Trophoblast cell (in vitro differentiated cells and primary cell): ENCODE measurements around the gene CBARP. TPM values are rescaled to one million over a fixed set of nuclear protein-coding genes. Genes with fewer than 3 reads are reported as not detected.

ENCODE experiments used
- DNase-seq, 2 donors: peaks; one replicate each; pipeline ENCODE4 v3.0.0-alpha.2; 2016
- H2AFZ ChIP-seq: 2 replicates; pipeline ENCODE4 v1.6.1; 2013; ENCODE audit warnings: low read length, moderate library complexity, mild to moderate bottlenecking; ENCODE audit not compliant: insufficient read depth, poor library complexity
- H2AK5ac ChIP-seq: 2 replicates; pipeline ENCODE4 v1.6.1; 2013; ENCODE audit warnings: mild to moderate bottlenecking, low read length
- H2BK120ac ChIP-seq: 2 replicates; pipeline ENCODE4 v1.6.1; 2013; ENCODE audit warnings: low read length, mild to moderate bottlenecking, moderate library complexity; ENCODE audit not compliant: insufficient read depth, poor library complexity
- H2BK12ac ChIP-seq: 2 replicates; pipeline ENCODE4 v1.6.1; 2013; ENCODE audit warnings: mild to moderate bottlenecking, low read length, moderate library complexity
- H2BK5ac ChIP-seq: 2 replicates; pipeline ENCODE4 v1.6.1; 2013; ENCODE audit warnings: low read length, low read depth, moderate library complexity, mild to moderate bottlenecking; ENCODE audit not compliant: poor library complexity
- H3K14ac ChIP-seq: 2 replicates; pipeline ENCODE4 v1.6.1; 2013; ENCODE audit warnings: mild to moderate bottlenecking, low read length
- H3K18ac ChIP-seq: 2 replicates; pipeline ENCODE4 v1.6.1; 2013; ENCODE audit warnings: mild to moderate bottlenecking, low read length
- H3K23ac ChIP-seq: 2 replicates; pipeline ENCODE4 v1.6.1; 2013; ENCODE audit warnings: low read length
- H3K27ac ChIP-seq: 2 replicates; pipeline ENCODE4 v1.5.1; 2013; ENCODE audit warnings: low read depth, mild to moderate bottlenecking, inconsistent platforms, low read length, moderate library complexity
- H3K27me3 ChIP-seq: 2 replicates; pipeline ENCODE4 v1.6.1; 2013; ENCODE audit warnings: inconsistent platforms, mild to moderate bottlenecking, low read length, moderate library complexity; ENCODE audit not compliant: insufficient read depth
- H3K36me3 ChIP-seq, 2 experiments: 1 replicate in 1 of 2; 2 replicates in 1 of 2; pipeline ENCODE4 v1.6.1; 2013; ENCODE audit warnings: low read length in 2 of 2, mild to moderate bottlenecking in 2 of 2, moderate library complexity in 1 of 2; ENCODE audit not compliant: insufficient read depth in 2 of 2, control insufficient read depth in 1 of 2
- H3K4ac ChIP-seq: 2 replicates; pipeline ENCODE4 v1.6.1; 2013; ENCODE audit warnings: low read depth, mild to moderate bottlenecking, low read length, moderate library complexity
- H3K4me1 ChIP-seq, 2 experiments: 1 replicate in 1 of 2; 2 replicates in 1 of 2; pipeline ENCODE4 v1.6.1; 2013; ENCODE audit warnings: low read length in 2 of 2, mild to moderate bottlenecking in 2 of 2, moderate library complexity in 1 of 2; ENCODE audit not compliant: insufficient read depth in 2 of 2, control insufficient read depth in 1 of 2
- H3K4me2 ChIP-seq: 2 replicates; pipeline ENCODE4 v1.6.1; 2013; ENCODE audit warnings: inconsistent platforms, mild to moderate bottlenecking, low read length, moderate library complexity
- H3K4me3 ChIP-seq: 2 replicates; pipeline ENCODE4 v1.5.1; 2013; ENCODE audit warnings: mild to moderate bottlenecking, low read depth, low read length, inconsistent platforms
- H3K79me1 ChIP-seq: one replicate; pipeline ENCODE4 v1.6.1; 2013; ENCODE audit warnings: low read length
- H3K79me2 ChIP-seq: 2 replicates; pipeline ENCODE4 v1.6.1; 2013; ENCODE audit warnings: low read length, mild to moderate bottlenecking; ENCODE audit not compliant: control insufficient read depth, insufficient read depth, poor library complexity
- H3K9ac ChIP-seq: 2 replicates; pipeline ENCODE4 v1.6.1; 2013; ENCODE audit warnings: mild to moderate bottlenecking, low read length
- H3K9me3 ChIP-seq: 2 replicates; pipeline ENCODE4 v1.6.1; 2013; ENCODE audit warnings: low read depth, mild to moderate bottlenecking, control low read depth, inconsistent platforms, low read length; ENCODE audit not compliant: insufficient read depth
- H4K12ac ChIP-seq: 2 replicates; pipeline ENCODE4 v1.6.1; 2013; ENCODE audit warnings: low read depth, mild to moderate bottlenecking, low read length, moderate library complexity
- H4K8ac ChIP-seq: 2 replicates; pipeline ENCODE4 v1.6.1; 2013; ENCODE audit warnings: low read depth, mild to moderate bottlenecking, low read length, moderate library complexity
- H4K91ac ChIP-seq: one replicate; pipeline ENCODE4 v1.6.1; 2013; ENCODE audit warnings: low read depth, mild to moderate bottlenecking, low read length, moderate library complexity
- WGBS: extraction: QIAGEN DNeasy Blood & Tissue Kit; methylation state at CpG from one replicate; pipeline ENCODE4 v1.1.7; 2013; ENCODE audit warnings: missing lambda C conversion rate; ENCODE audit not compliant: insufficient read length, insufficient coverage; ENCODE audit errors: extremely low coverage; 5-methylcytosine and 5-hydroxymethylcytosine counted together
- polyA plus RNA-seq: library from polyadenylated mRNA; stranded (reverse); fragments of 200-250 nt; gene quantifications from 2 replicates; pipeline ENCODE4 v1.2.3, GENCODE V29; 2013

The CBARP gene
- 3.7 and 4.2 TPM in 2 replicates for polyA plus RNA-seq

GRCh38 chr19:1237754-1238368 lies at the start of gene CBARP:
TSS of gene CBARP (minus strand) at chr19:1238005. CDS start at chr19:1236100, 1,905 bp downstream.
- Histone ChIP-seq H4K91ac (peak within 1 kb of the TSS; percentile 63), H4K8ac (peak within 1 kb of the TSS; percentile 40), H3K79me1 (peaks cover 13% of the 10 kb centered on the region), H3K18ac (peak within 1 kb of the TSS; percentile 55), H2BK5ac (no peak within 1 kb of the TSS), H3K9me3 (peaks cover 3% of the 10 kb centered on the region), H3K79me2 (peaks cover 8% of the 10 kb centered on the region), H3K4me1 (peaks cover 11 to 22% of the 10 kb centered on the region in 2 experiments), H2AFZ (peak within 1 kb of the TSS; percentile 48), H3K4me3 (peak within 1 kb of the TSS; percentile 83), H3K4ac (peak within 1 kb of the TSS; percentile 49), H3K23ac (no peak within 1 kb of the TSS), H3K27me3 (no peaks in the 10 kb centered on the region), H2BK120ac (no peak within 1 kb of the TSS), H3K14ac (peak within 1 kb of the TSS; percentile 47), H4K12ac (peak within 1 kb of the TSS; percentile 20), H3K4me2 (peak within 1 kb of the TSS; percentile 98), H2AK5ac (peak within 1 kb of the TSS; percentile 7), H3K9ac (peak within 1 kb of the TSS; percentile 77), H3K36me3 (peaks cover 29% of the 10 kb centered on the region in 2 experiments), H2BK12ac (peak within 1 kb of the TSS; percentile 27), H3K27ac (no peak within 1 kb of the TSS)
- WGBS = no CpG with 5 or more reads among the region's 87 CpGs
- DNase-seq = no peak

- Histone ChIP-seq H3K18ac (peak overlapping the region; percentile 61), H3K9me3 (no peaks in the 10 kb centered on the region), H2BK5ac (no peak overlapping the region), H3K14ac (peak overlapping the region; percentile 68), H2AFZ (no peak overlapping the region), H3K4me2 (peak overlapping the region; percentile 63), H3K4me1 (peaks cover 0 to 10% of the 10 kb centered on the region in 2 experiments), H2BK12ac (no peak overlapping the region), H3K4ac (peak overlapping the region; percentile 21), H2AK5ac (peak overlapping the region; percentile 65), H3K79me1 (no peaks in the 10 kb centered on the region), H3K36me3 (no peaks in the 10 kb centered on the region), H3K23ac (no peak overlapping the region), H2BK120ac (no peak overlapping the region), H3K27me3 (peaks cover 7% of the 10 kb centered on the region), H4K12ac (peak overlapping the region; percentile 70), H3K9ac (no peak overlapping the region), H3K4me3 (peak overlapping the region; percentile 71), H3K27ac (no peak overlapping the region), H4K91ac (peak overlapping the region; percentile 27), H3K79me2 (no peaks in the 10 kb centered on the region), H4K8ac (peak overlapping the region; percentile 33)
- no peak for DNase-seq
- no CpG with 5 or more reads among the region's 38 CpGs for WGBS
These were observed 48.9 kb upstream of the CBARP start for GRCh38 chr19:1286487-1287353.

- Histone ChIP-seq H2AFZ (peak within 1 kb of the TSS; percentile 7), H2AK5ac (peak within 1 kb of the TSS; percentile 65), H3K27me3 (peaks cover 7% of the 10 kb centered on the region), H2BK120ac (no peak within 1 kb of the TSS), H2BK5ac (no peak within 1 kb of the TSS), H4K12ac (peak within 1 kb of the TSS; percentile 70), H3K79me2 (no peaks in the 10 kb centered on the region), H3K4me1 (peaks cover 0 to 10% of the 10 kb centered on the region in 2 experiments), H3K27ac (no peak within 1 kb of the TSS), H3K9ac (no peak within 1 kb of the TSS), H3K4me3 (peak within 1 kb of the TSS; percentile 71), H3K9me3 (no peaks in the 10 kb centered on the region), H3K4me2 (peak within 1 kb of the TSS; percentile 63), H3K18ac (peak within 1 kb of the TSS; percentile 61), H4K8ac (peak within 1 kb of the TSS; percentile 66), H4K91ac (peak within 1 kb of the TSS; percentile 30), H3K14ac (peak within 1 kb of the TSS; percentile 68), H3K4ac (peak within 1 kb of the TSS; percentile 21), H3K23ac (no peak within 1 kb of the TSS), H3K36me3 (no peaks in the 10 kb centered on the region), H3K79me1 (no peaks in the 10 kb centered on the region), H2BK12ac (no peak within 1 kb of the TSS)
- DNase-seq = no peak
- no CpG with 5 or more reads among the region's 113 CpGs for WGBS
These were observed 48.0 kb upstream of the CBARP start, which contains the start of gene EFNA2 for GRCh38 chr19:1285737-1286360. TSS of gene EFNA2 (plus strand) at chr19:1285873. CDS start at chr19:1286169, 296 bp downstream.

- H2BK120ac ChIP-seq = no peak overlapping the region
- peaks cover 0 to 10% of the 10 kb centered on the region in 2 experiments for H3K4me1 ChIP-seq
- no peak overlapping the region for H2BK5ac ChIP-seq
- peak overlapping the region; percentile 57 for H4K8ac ChIP-seq
- peak overlapping the region; percentile 27 for H4K12ac ChIP-seq
- H3K27ac ChIP-seq = no peak overlapping the region
- no peaks in the 10 kb centered on the region for H3K79me2 ChIP-seq
- H3K36me3 ChIP-seq = no peaks in the 10 kb centered on the region
- no peak overlapping the region for H3K9ac ChIP-seq
- H3K4me3 ChIP-seq = no peak overlapping the region
- H4K91ac ChIP-seq = peak overlapping the region; percentile 30
- peak overlapping the region; percentile 7 for H2AFZ ChIP-seq
- no peaks in the 10 kb centered on the region for H3K9me3 ChIP-seq
- peak overlapping the region; percentile 63 for H3K4me2 ChIP-seq
- no CpG with 5 or more reads among the region's 51 CpGs for WGBS
- H3K79me1 ChIP-seq = no peaks in the 10 kb centered on the region
- no peak overlapping the region for H3K14ac ChIP-seq
- no peak overlapping the region for H3K23ac ChIP-seq
- peaks cover 7% of the 10 kb centered on the region for H3K27me3 ChIP-seq
- H3K18ac ChIP-seq = no peak overlapping the region
- H2AK5ac ChIP-seq = no peak overlapping the region
- H3K4ac ChIP-seq = no peak overlapping the region
- H2BK12ac ChIP-seq = no peak overlapping the region
- no peak for DNase-seq
These were observed 47.4 kb upstream of the CBARP start for GRCh38 chr19:1284979-1285736.
